HepG2 (cell line): ENCODE results near the gene CSTPP1. TPM values are rescaled to one million over a fixed set of nuclear protein-coding genes. Genes with fewer than 3 reads are reported as not detected.

Source experiments
- BCL3 ChIP-seq: sonication (generic); formaldehyde crosslinking; IDR thresholded peaks from 2 replicates; pipeline ENCODE4 v1.5.1; 2020; ENCODE audit warnings: mild to moderate bottlenecking, missing genetic modification reagents, moderate library complexity
- HDAC1 ChIP-seq: sonication (generic); formaldehyde crosslinking; IDR thresholded peaks from 2 replicates; pipeline ENCODE4 v1.5.1; 2020; ENCODE audit warnings: mild to moderate bottlenecking, missing genetic modification reagents
- HOMEZ ChIP-seq: IDR thresholded peaks from 2 replicates; pipeline ENCODE4 v1.6.1; 2016; ENCODE audit warnings: low read depth
- KLF16 ChIP-seq, 2 experiments: sonication (generic) in 1 of 2; formaldehyde crosslinking in 1 of 2; IDR thresholded peaks; 2 replicates each; pipeline versions ENCODE4 v1.6.1 to v1.8.0; 2016 to 2023; ENCODE audit warnings: missing genetic modification reagents in 2 of 2, missing compliant biosample characterization in 1 of 2
- MEIS2 ChIP-seq: sonication (generic); formaldehyde crosslinking; IDR thresholded peaks from 2 replicates; pipeline ENCODE4 v1.9.0; 2021; ENCODE audit warnings: mild to moderate bottlenecking, missing genetic modification reagents
- MXD3 ChIP-seq: IDR thresholded peaks from 2 replicates; pipeline ENCODE4 v1.6.1; 2016; ENCODE audit warnings: mild to moderate bottlenecking, missing biosample characterization, missing genetic modification reagents
- MYC ChIP-seq: sonication (generic); formaldehyde crosslinking; IDR thresholded peaks from 2 replicates; pipeline ENCODE4 v1.9.0; 2021; ENCODE audit warnings: missing genetic modification reagents, borderline replicate concordance
- NFAT5 ChIP-seq: sonication (generic); formaldehyde crosslinking; IDR thresholded peaks from 2 replicates; pipeline ENCODE4 v1.4.0; 2020; ENCODE audit warnings: missing genetic modification reagents
- SIN3A ChIP-seq: IDR thresholded peaks from 2 replicates; pipeline ENCODE4 v1.6.1; 2011; ENCODE audit warnings: low read depth, mild to moderate bottlenecking, control low read depth, low read length, borderline replicate concordance
- SOX6 ChIP-seq, 2 experiments: fragments of 450-650 bp in 1 of 2; sonication (generic) in 1 of 2; formaldehyde crosslinking in 1 of 2; IDR thresholded peaks; 2 replicates each; pipeline versions ENCODE4 v1.4.0 to v1.6.1; 2017 to 2020; ENCODE audit warnings: antibody characterized with exemption in 1 of 2, mild to moderate bottlenecking in 1 of 2, missing genetic modification reagents in 1 of 2
- WIZ ChIP-seq: sonication (generic); formaldehyde crosslinking; IDR thresholded peaks from 2 replicates; pipeline ENCODE4 v1.5.1; 2020; ENCODE audit warnings: mild to moderate bottlenecking, missing genetic modification reagents
- ZNF510 ChIP-seq: sonication (generic); formaldehyde crosslinking; IDR thresholded peaks from 2 replicates; pipeline ENCODE4 v1.4.0; 2020; ENCODE audit warnings: low read depth, mild to moderate bottlenecking, missing genetic modification reagents
- ZNF569 ChIP-seq: sonication (generic); formaldehyde crosslinking; IDR thresholded peaks from 2 replicates; pipeline ENCODE4 v1.5.0; 2020; ENCODE audit warnings: mild to moderate bottlenecking, missing genetic modification reagents, moderate library complexity, borderline replicate concordance
- ZNF580 ChIP-seq: IDR thresholded peaks from 2 replicates; pipeline ENCODE4 v1.6.1; 2016; ENCODE audit warnings: low read depth, borderline replicate concordance
- ZNF678 ChIP-seq: sonication (generic); formaldehyde crosslinking; IDR thresholded peaks from 2 replicates; pipeline ENCODE4 v1.4.0; 2020; ENCODE audit warnings: mild to moderate bottlenecking, missing genetic modification reagents
- ZNF747 ChIP-seq: sonication (generic); formaldehyde crosslinking; IDR thresholded peaks from 2 replicates; pipeline ENCODE4 v1.8.1; 2023; ENCODE audit warnings: missing genetic modification reagents, mild to moderate bottlenecking, borderline replicate concordance
- ZNF776 ChIP-seq: sonication (generic); formaldehyde crosslinking; IDR thresholded peaks from 2 replicates; pipeline ENCODE4 v1.4.0; 2020; ENCODE audit warnings: mild to moderate bottlenecking, missing genetic modification reagents
- ZNF816 ChIP-seq: sonication (generic); formaldehyde crosslinking; IDR thresholded peaks from 2 replicates; pipeline ENCODE4 v1.8.0; 2022; ENCODE audit warnings: missing genetic modification reagents, mild to moderate bottlenecking, borderline replicate concordance
- polyA plus RNA-seq, 8 experiments: library from polyadenylated mRNA; depleted of rRNA in 3 of 8; stranded (reverse) in 7 of 8; unstranded in 1 of 8; fragments of >200 nt; fragmentation: Illumina TruSeq in 4 of 8; extraction: Trizol in 4 of 8; gene quantifications; 2 replicates each; pipeline versions ENCODE4 v1.2.1 to v1.2.3, GENCODE V29; 2011 to 2016; ENCODE audit warnings: low read depth in 4 of 8, missing spikeins in 1 of 8, mixed read lengths in 1 of 8; ENCODE audit not compliant: insufficient read depth in 1 of 8
- total RNA-seq, 5 experiments: library from RNA; depleted of rRNA; stranded (reverse); fragments of >200 nt; fragmentation: Illumina TruSeq; extraction: Trizol; gene quantifications; 2 replicates each; pipeline ENCODE4 v1.2.3, GENCODE V29; 2016; ENCODE audit warnings: low read depth in 1 of 5

The CSTPP1 gene
- total and polyA plus RNA-seq, 2 of the 13 experiments (the other 11 are each of a cell fraction or from before 2014, with no cell fraction given), result 12.3 to 14.6 TPM

GRCh38 chr11:47176328-47177228 lies 240.0 kb downstream of the CSTPP1 start, which contains the start of gene ARFGAP2 (continued):
- TF ChIP-seq NFAT5 (CRISPR knock-in tag), result no peak
- peak; percentile 21; the same call in 1 of the 2 replicates for TF ChIP-seq ZNF580 (CRISPR knock-in tag)
- 0 out of 4 replicates have a peak, but pooled peaks of 1 of the 2 experiments have one; percentile 32 for TF ChIP-seq KLF16 (CRISPR knock-in tag; IDR thresholded peaks at IDR 0.05)
- TF ChIP-seq HDAC1 (CRISPR knock-in tag), result peak; percentile 84
- TF ChIP-seq ZNF510 (CRISPR knock-in tag), result 0 out of 2 replicates have a peak, but pooled peaks have one; percentile 74
- TF ChIP-seq ZNF776 (CRISPR knock-in tag), result no peak; the same call in 1 of the 2 replicates
- peak; percentile 31; the same call in 1 of the 2 replicates for TF ChIP-seq MYC
- TF ChIP-seq MEIS2 (CRISPR knock-in tag), result peak; percentile 37; the same call in 1 of the 2 replicates
- TF ChIP-seq ZNF816 (CRISPR knock-in tag), result no peak
- TF ChIP-seq ZNF678 (CRISPR knock-in tag), result peak; percentile 88; the same call in 1 of the 2 replicates
- peak; percentile 58; the same call in 1 of the 2 replicates for TF ChIP-seq MXD3 (CRISPR knock-in tag)
- TF ChIP-seq WIZ (CRISPR knock-in tag), result 0 out of 2 replicates have a peak, but pooled peaks have one; percentile 5
- TF ChIP-seq SIN3A, result peak; percentile 28; the same call in 1 of the 2 replicates
- TF ChIP-seq SOX6 (IDR thresholded peaks at IDR 0.05), result no peak
- peak; percentile 38; the same call in 1 of the 2 replicates for TF ChIP-seq SOX6 (CRISPR knock-in tag; IDR thresholded peaks at IDR 0.05)
- TF ChIP-seq ZNF747 (CRISPR knock-in tag), result peak; percentile 81
- no peak for TF ChIP-seq ZNF569 (CRISPR knock-in tag)
- 0 out of 2 replicates have a peak, but pooled peaks have one; percentile 26 for TF ChIP-seq HOMEZ (CRISPR knock-in tag)
- no peak for TF ChIP-seq BCL3 (CRISPR knock-in tag)
